Measurements from ENCODE around the gene JSRP1. TPM values are rescaled to one million over a fixed set of nuclear protein-coding genes. Genes with fewer than 3 reads are reported as not detected.

The JSRP1 gene
- polyA plus RNA-seq, 1 of the 3 experiments (the other 2 are of a cell fraction): 0.76 TPM

GRCh38 chr19:2226840-2227360 is 29.3 kb downstream of the JSRP1 start (continued):
- TF ChIP-seq USF2 (IDR thresholded peaks at IDR 0.05; ENCODE audit: borderline replicate concordance, low read depth, low read length) (no peak), NFIC (IDR thresholded peaks at IDR 0.05; ENCODE audit: borderline replicate concordance) (no peak), POLR2AphosphoS5 (IDR thresholded peaks at IDR 0.05; ENCODE audit: low read depth, low read length) (no peak), CHD2 (IDR thresholded peaks at IDR 0.05; ENCODE audit: low read length, partially characterized antibody) (no peak), FOXJ3 (CRISPR knock-in tag; IDR thresholded peaks at IDR 0.05) (no peak), EP300 (IDR thresholded peaks at IDR 0.05; ENCODE audit: borderline replicate concordance in 1 of 2, low read depth in 1 of 2, low read length in 1 of 2) (no peak), ZBTB33 (IDR thresholded peaks at IDR 0.05; ENCODE audit: borderline replicate concordance, low read depth) (no peak), MXI1 (IDR thresholded peaks at IDR 0.05; ENCODE audit: low read depth, low read length) (no peak), FOXM1 (IDR thresholded peaks at IDR 0.05; ENCODE audit: low read depth) (no peak), MAX (IDR thresholded peaks at IDR 0.05; ENCODE audit: low read depth) (no peak)
- TF ChIP-seq, protein P1, sequence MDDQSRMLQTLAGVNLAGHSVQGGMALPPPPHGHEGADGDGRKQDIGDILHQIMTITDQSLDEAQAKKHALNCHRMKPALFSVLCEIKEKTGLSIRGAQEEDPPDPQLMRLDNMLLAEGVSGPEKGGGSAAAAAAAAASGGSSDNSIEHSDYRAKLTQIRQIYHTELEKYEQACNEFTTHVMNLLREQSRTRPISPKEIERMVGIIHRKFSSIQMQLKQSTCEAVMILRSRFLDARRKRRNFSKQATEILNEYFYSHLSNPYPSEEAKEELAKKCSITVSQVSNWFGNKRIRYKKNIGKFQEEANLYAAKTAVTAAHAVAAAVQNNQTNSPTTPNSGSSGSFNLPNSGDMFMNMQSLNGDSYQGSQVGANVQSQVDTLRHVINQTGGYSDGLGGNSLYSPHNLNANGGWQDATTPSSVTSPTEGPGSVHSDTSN (IDR thresholded peaks at IDR 0.05): no peak

GRCh38 chr19:2226051-2226839 is 30.0 kb downstream of the JSRP1 start:
- H3K9me2 ChIP-seq: no peaks in the 10 kb centered on the region
- no peak for DNase-seq
- ChIA-PET POLR2A (no interaction called here), CTCF (interaction anchor here (0.8 to 1.8 kb wide), 5 partner anchors 11 to 90 kb away, joined by 3 to 6 read pairs (median 3); no protein-coding TSS in a partner anchor)
- no peak overlapping the region for H3K27ac ChIP-seq (ENCODE audit: low read depth in 2 of 2, low read length in 1 of 2)
- H3K9ac ChIP-seq: no peak overlapping the region
- no peak for TF ChIP-seq FOSL2 (IDR thresholded peaks at IDR 0.05; ENCODE audit: borderline replicate concordance, low read depth)
- 89% methylated on average over 12 of the region's 59 CpGs for WGBS (ENCODE audit: low lambda C conversion rate)
- no peak overlapping the region for H2AFZ ChIP-seq (ENCODE audit: low read depth)
- no peaks in the 10 kb centered on the region for H4K20me1 ChIP-seq (ENCODE audit: insufficient read depth)
- no peak overlapping the region for H3K4me2 ChIP-seq
- no peaks in the 10 kb centered on the region for H3K27me3 ChIP-seq (ENCODE audit: insufficient read depth)
- no peak overlapping the region for H3K4me3 ChIP-seq (ENCODE audit: low read depth in 2 of 2, low read length in 1 of 2)
- no peaks in the 10 kb centered on the region for H3K79me2 ChIP-seq (ENCODE audit: insufficient read depth)
- H3K9me3 ChIP-seq: no peaks in the 10 kb centered on the region
- peaks cover 0 to 8% of the 10 kb centered on the region in 2 experiments; a peak in 1 of 4 replicates for H3K4me1 ChIP-seq (ENCODE audit: control insufficient read depth in 1 of 2, insufficient read depth in 2 of 2, low read depth in 1 of 2, low read length in 1 of 2)
- H3K36me3 ChIP-seq (replicated peaks in 1 of 2; ENCODE audit: control insufficient read depth in 1 of 2, insufficient read depth in 2 of 2, low read length in 1 of 2): peaks cover 7 to 64% of the 10 kb centered on the region in 2 experiments
- peaks cover 16% of the 10 kb centered on the region for H3F3A ChIP-seq (replicated peaks; ENCODE audit: insufficient read depth)
